Vagina (tissue), 2 donors: ENCODE measurements around the gene CGB1. TPM values are rescaled to one million over a fixed set of nuclear protein-coding genes. Genes with fewer than 3 reads are reported as not detected.
"Not testable (repeated sequence)": the region's sequence is repeated elsewhere in the genome, so short reads cannot be mapped to it uniquely, and the experiment has no call there.

Source experiments
- DNase-seq, 2 donors: peaks; one replicate each; pipeline ENCODE4 v3.0.0-alpha.2; 2017; ENCODE audit errors: extremely low spot score in 2 of 2
- H3K27ac ChIP-seq: fragments of 200-600 bp; sonication (generic); one replicate; pipeline ENCODE4 v1.5.1; 2019
- H3K27me3 ChIP-seq: fragments of 200-600 bp; sonication (generic); one replicate; pipeline ENCODE4 v1.5.1; 2019
- H3K36me3 ChIP-seq, 2 donors: fragments of 200-600 bp; sonication (generic); one replicate each; pipeline ENCODE4 v1.5.1; 2017 to 2019
- H3K4me1 ChIP-seq: fragments of 200-600 bp; sonication (generic); one replicate; pipeline ENCODE4 v1.5.1; 2019
- H3K4me3 ChIP-seq, 2 donors: fragments of 200-600 bp; sonication (generic); 1 replicate in 1 of 2; 2 replicates in 1 of 2; pipeline ENCODE4 v1.5.1; 2016 to 2019
- H3K9me3 ChIP-seq: fragments of 200-600 bp; sonication (generic); one replicate; pipeline ENCODE4 v1.5.1; 2019
- POLR2A ChIP-seq, 2 donors: fragments of 450-650 bp; IDR thresholded peaks; one replicate each; pipeline ENCODE4 v1.6.1; 2017; ENCODE audit warnings: antibody characterized with exemption in 2 of 2, mild to moderate bottlenecking in 2 of 2, moderate library complexity in 2 of 2
- POLR2AphosphoS5 ChIP-seq, 2 donors: sonication (generic); formaldehyde crosslinking; IDR thresholded peaks; one replicate each; pipeline ENCODE4 v1.9.0; 2017; ENCODE audit warnings: antibody characterized with exemption in 2 of 2, mild to moderate bottlenecking in 2 of 2, low read depth in 1 of 2; ENCODE audit not compliant: insufficient read depth in 1 of 2
- intact Hi-C: fragments of 100-400 bp; cut with DNase I; formaldehyde crosslinking; loops from one replicate; pipeline ENCODE4 v1.15.1; 2023
- total RNA-seq: library from RNA; depleted of rRNA; stranded (reverse); fragments of >200 nt; gene quantifications from one replicate; pipeline ENCODE4 v1.2.3, GENCODE V29; 2016
- TF ChIP-seq, protein P1 (sequence below), 3 experiments: fragments of 450-650 bp in 2 of 3; fragments of 200-600 bp in 1 of 3; sonication (generic) in 1 of 3; IDR thresholded peaks; one replicate each; pipeline ENCODE4 v1.5.1; 2017 to 2019; ENCODE audit warnings: antibody characterized with exemption in 3 of 3, mild to moderate bottlenecking in 2 of 3, moderate library complexity in 2 of 3

The CGB1 gene
- not detected for total RNA-seq

GRCh38 chr19:49036815-49037214 is at the start of gene CGB1:
Gene CGB1, minus strand, starts transcription at chr19:49036895. Its CDS starts 184 bp downstream, at chr19:49036711.
- H3K4me1 ChIP-seq, H3K27me3 ChIP-seq, H3K27ac ChIP-seq, DNase-seq, H3K4me3 ChIP-seq, H3K9me3 ChIP-seq, intact Hi-C loops, H3K36me3 ChIP-seq: not testable (repeated sequence)

GRCh38 chr19:49086296-49086695 is 49.6 kb upstream of the CGB1 start:
- peaks cover 29% of the 10 kb centered on the region for H3K4me1 ChIP-seq
- H3K4me3 ChIP-seq: peak overlapping the region; percentile 69 to 72
- TF ChIP-seq, protein P1, sequence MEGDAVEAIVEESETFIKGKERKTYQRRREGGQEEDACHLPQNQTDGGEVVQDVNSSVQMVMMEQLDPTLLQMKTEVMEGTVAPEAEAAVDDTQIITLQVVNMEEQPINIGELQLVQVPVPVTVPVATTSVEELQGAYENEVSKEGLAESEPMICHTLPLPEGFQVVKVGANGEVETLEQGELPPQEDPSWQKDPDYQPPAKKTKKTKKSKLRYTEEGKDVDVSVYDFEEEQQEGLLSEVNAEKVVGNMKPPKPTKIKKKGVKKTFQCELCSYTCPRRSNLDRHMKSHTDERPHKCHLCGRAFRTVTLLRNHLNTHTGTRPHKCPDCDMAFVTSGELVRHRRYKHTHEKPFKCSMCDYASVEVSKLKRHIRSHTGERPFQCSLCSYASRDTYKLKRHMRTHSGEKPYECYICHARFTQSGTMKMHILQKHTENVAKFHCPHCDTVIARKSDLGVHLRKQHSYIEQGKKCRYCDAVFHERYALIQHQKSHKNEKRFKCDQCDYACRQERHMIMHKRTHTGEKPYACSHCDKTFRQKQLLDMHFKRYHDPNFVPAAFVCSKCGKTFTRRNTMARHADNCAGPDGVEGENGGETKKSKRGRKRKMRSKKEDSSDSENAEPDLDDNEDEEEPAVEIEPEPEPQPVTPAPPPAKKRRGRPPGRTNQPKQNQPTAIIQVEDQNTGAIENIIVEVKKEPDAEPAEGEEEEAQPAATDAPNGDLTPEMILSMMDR (IDR thresholded peaks at IDR 0.05): no peak
- TF ChIP-seq POLR2A (IDR thresholded peaks at IDR 0.05) (no peak), POLR2AphosphoS5 (IDR thresholded peaks at IDR 0.05; ENCODE audit: insufficient read depth in 1 of 2, low read depth in 1 of 2) (no peak)
- H3K9me3 ChIP-seq: no peaks in the 10 kb centered on the region
- no peaks in the 10 kb centered on the region for H3K27me3 ChIP-seq
- peaks cover under 1 to 29% of the 10 kb centered on the region in 2 donors for H3K36me3 ChIP-seq
- intact Hi-C loops: no loop called here
- H3K27ac ChIP-seq: peak overlapping the region; percentile 80
- no peak for DNase-seq

- no peaks in the 10 kb centered on the region for H3K9me3 ChIP-seq
- DNase-seq: no peak
- H3K36me3 ChIP-seq: peaks cover 0 to 24% of the 10 kb centered on the region in 2 donors
- TF ChIP-seq POLR2AphosphoS5 (IDR thresholded peaks at IDR 0.05; ENCODE audit: insufficient read depth in 1 of 2, low read depth in 1 of 2) (no peak), POLR2A (IDR thresholded peaks at IDR 0.05) (no peak)
- TF ChIP-seq, protein P1 (IDR thresholded peaks at IDR 0.05): no peak
- peak overlapping the region; percentile 69 to 72 for H3K4me3 ChIP-seq
- peaks cover 29% of the 10 kb centered on the region for H3K4me1 ChIP-seq
- intact Hi-C loops: no loop called here
- H3K27me3 ChIP-seq: no peaks in the 10 kb centered on the region
- H3K27ac ChIP-seq: peak overlapping the region; percentile 80
Observed at GRCh38 chr19:49085868-49086232, 49.2 kb upstream of the CGB1 start.

GRCh38 chr19:49085020-49085867 is 48.5 kb upstream of the CGB1 start, which contains the start of gene SNRNP70:
Gene SNRNP70, plus strand, starts transcription at chr19:49085451. Its CDS starts 964 bp downstream, at chr19:49086415.
- Histone ChIP-seq H3K27me3 (no peaks in the 10 kb centered on the region), H3K27ac (peak within 1 kb of the TSS; percentile 80)
- TF ChIP-seq POLR2AphosphoS5 (IDR thresholded peaks at IDR 0.05; ENCODE audit: insufficient read depth in 1 of 2, low read depth in 1 of 2) (peak; percentile 95 to 97), POLR2A (IDR thresholded peaks at IDR 0.05) (peak in 1 of 2 donors; percentile 77)
- TF ChIP-seq, protein P1 (IDR thresholded peaks at IDR 0.05): no peak

DNA sequence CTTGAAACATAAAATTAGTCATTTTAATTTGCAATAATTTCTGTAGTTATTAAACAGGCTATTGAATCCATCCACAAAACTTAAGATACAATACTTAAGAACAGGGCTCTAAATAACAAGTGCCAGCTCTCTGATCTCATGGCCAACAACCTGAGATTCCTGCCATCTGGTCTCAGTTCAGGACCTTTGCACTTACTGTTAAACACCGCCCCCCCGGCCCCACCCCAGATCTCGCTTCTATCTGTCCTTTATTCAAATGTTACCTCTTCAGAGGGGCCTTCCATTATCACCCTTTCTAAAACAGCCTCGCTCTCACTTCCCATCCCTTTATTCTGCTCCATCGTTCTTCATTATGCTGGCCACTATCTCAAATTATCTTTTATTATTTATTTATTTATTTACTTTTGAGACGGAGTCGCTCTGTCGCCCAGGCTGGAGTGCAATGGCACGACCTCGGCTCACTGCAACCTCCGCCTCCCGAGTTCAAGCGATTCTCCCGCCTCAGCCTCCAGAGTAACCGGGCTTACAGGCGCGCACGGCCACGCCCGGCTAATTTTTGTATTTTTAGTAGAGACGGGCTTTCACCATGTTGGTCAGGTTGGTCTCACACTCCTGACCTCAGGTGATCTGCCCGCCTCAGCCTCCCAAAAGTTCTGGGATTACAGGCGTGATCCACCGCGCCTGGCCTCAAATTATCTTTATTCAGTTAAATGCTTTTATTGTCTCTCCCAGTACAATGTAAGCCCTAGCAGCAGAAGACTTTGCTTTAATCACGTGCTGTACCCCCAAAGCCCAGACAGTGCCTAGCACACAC is 47.7 kb upstream of the CGB1 start:
- H3K4me3 ChIP-seq: peak overlapping the region; percentile 69 to 72
- intact Hi-C loops: no loop called here
- DNase-seq: no peak
- H3K27ac ChIP-seq: peak overlapping the region; percentile 80
- H3K9me3 ChIP-seq: no peaks in the 10 kb centered on the region
- H3K4me1 ChIP-seq: peaks cover 29% of the 10 kb centered on the region
- peaks cover 0 to 12% of the 10 kb centered on the region in 2 donors for H3K36me3 ChIP-seq
- TF ChIP-seq POLR2AphosphoS5 (IDR thresholded peaks at IDR 0.05; ENCODE audit: insufficient read depth in 1 of 2, low read depth in 1 of 2) (no peak), POLR2A (IDR thresholded peaks at IDR 0.05) (no peak)
- TF ChIP-seq, protein P1 (IDR thresholded peaks at IDR 0.05): no peak
- H3K27me3 ChIP-seq: no peaks in the 10 kb centered on the region

More at GRCh38 chr19:49085020-49085867, 48.5 kb upstream of the CGB1 start, which contains the start of gene SNRNP70:
- no peaks in the 10 kb centered on the region for H3K9me3 ChIP-seq
- peak within 1 kb of the TSS; percentile 69 to 72 for H3K4me3 ChIP-seq
- H3K4me1 ChIP-seq: peaks cover 29% of the 10 kb centered on the region
- peak in 1 of 2 donors; percentile 98 for DNase-seq
- peaks cover 0 to 18% of the 10 kb centered on the region in 2 donors for H3K36me3 ChIP-seq
- intact Hi-C loops: no loop called here
